Astrocyte (in vitro differentiated cells and primary cell): ENCODE data around the gene AP5B1. TPM values are rescaled to one million over a fixed set of nuclear protein-coding genes. Genes with fewer than 3 reads are reported as not detected.

Experiments
- DNase-seq: peaks from one replicate; pipeline ENCODE4 v3.0.0-alpha.2; 2010; ENCODE audit warnings: low read depth
- FAIRE-seq: peaks from 2 replicates; lab custom pipeline; 2011; peaks lifted over from hg19 to GRCh38; lab: Jason Lieb, UNC
- H2AFZ ChIP-seq: 2 replicates; pipeline ENCODE4 v1.6.0; 2012; ENCODE audit warnings: low read depth, low read length, inconsistent platforms
- H3K27ac ChIP-seq: 2 replicates; pipeline ENCODE4 v1.5.1; 2011; ENCODE audit warnings: low read depth, low read length, inconsistent platforms
- H3K27me3 ChIP-seq: 2 replicates; pipeline ENCODE4 v1.6.0; 2011; ENCODE audit warnings: low read length, inconsistent platforms; ENCODE audit not compliant: insufficient read depth
- H3K36me3 ChIP-seq: 2 replicates; pipeline ENCODE4 v1.5.1; 2011; ENCODE audit warnings: low read length, inconsistent platforms; ENCODE audit not compliant: insufficient read depth
- H3K4me1 ChIP-seq: 2 replicates; pipeline ENCODE4 v1.5.1; 2011; ENCODE audit warnings: low read length, inconsistent platforms; ENCODE audit not compliant: insufficient read depth
- H3K4me2 ChIP-seq: 2 replicates; pipeline ENCODE4 v1.6.0; 2012; ENCODE audit warnings: low read length, inconsistent platforms
- H3K4me3 ChIP-seq: 2 replicates; pipeline ENCODE4 v1.5.1; 2011; ENCODE audit warnings: low read depth, mild to moderate bottlenecking, low read length, inconsistent platforms; ENCODE audit not compliant: insufficient read depth
- H3K79me2 ChIP-seq: 2 replicates; pipeline ENCODE4 v1.6.0; 2012; ENCODE audit warnings: mild to moderate bottlenecking, low read length, inconsistent platforms; ENCODE audit not compliant: insufficient read depth
- H3K9ac ChIP-seq: 2 replicates; pipeline ENCODE4 v1.6.0; 2012; ENCODE audit warnings: mild to moderate bottlenecking, low read length, inconsistent platforms
- H3K9me3 ChIP-seq: 2 replicates; pipeline ENCODE4 v1.5.1; 2012; ENCODE audit warnings: low read depth, mild to moderate bottlenecking, low read length, inconsistent platforms; ENCODE audit not compliant: insufficient read depth
- H4K20me1 ChIP-seq: 2 replicates; pipeline ENCODE4 v1.6.0; 2012; ENCODE audit warnings: low read length, inconsistent platforms; ENCODE audit not compliant: insufficient read depth
- H3K27ac Mint-ChIP-seq: one replicate; pipeline ENCODE4 v1.8.0; 2021; ENCODE audit warnings: mild to moderate bottlenecking, mixed read lengths; ENCODE audit not compliant: unreplicated experiment
- H3K27me3 Mint-ChIP-seq: one replicate; pipeline ENCODE4 v1.8.0; 2021; ENCODE audit warnings: low read depth, mixed read lengths; ENCODE audit not compliant: unreplicated experiment
- H3K36me3 Mint-ChIP-seq: one replicate; pipeline ENCODE4 v1.8.0; 2021; ENCODE audit warnings: low read depth, mixed read lengths; ENCODE audit not compliant: unreplicated experiment
- H3K4me1 Mint-ChIP-seq: one replicate; pipeline ENCODE4 v1.8.0; 2021; ENCODE audit warnings: low read depth, mixed read lengths; ENCODE audit not compliant: unreplicated experiment
- H3K4me3 Mint-ChIP-seq: one replicate; pipeline ENCODE4 v1.8.0; 2021; ENCODE audit warnings: mild to moderate bottlenecking, moderate library complexity, mixed read lengths; ENCODE audit not compliant: unreplicated experiment
- H3K9me3 Mint-ChIP-seq: one replicate; pipeline ENCODE4 v1.8.0; 2021; ENCODE audit warnings: mild to moderate bottlenecking, mixed read lengths; ENCODE audit not compliant: unreplicated experiment
- EZH2 ChIP-seq: IDR thresholded peaks from 2 replicates; pipeline ENCODE4 v1.6.1; 2012; ENCODE audit warnings: mild to moderate bottlenecking, low read length, inconsistent platforms; ENCODE audit not compliant: insufficient read depth
- total RNA-seq: library from RNA; stranded (reverse); gene quantifications from 2 replicates; pipeline ENCODE4 v1.2.1, GENCODE V29; 2021
- TF ChIP-seq, protein P1 (sequence below): IDR thresholded peaks from 2 replicates; pipeline ENCODE4 v1.5.1; 2011; ENCODE audit warnings: low read depth, mild to moderate bottlenecking, inconsistent platforms, low read length, moderate library complexity; ENCODE audit not compliant: insufficient read depth

The AP5B1 gene
- total RNA-seq, 1 donor from 2014 or later: 10.9 TPM

DNA sequence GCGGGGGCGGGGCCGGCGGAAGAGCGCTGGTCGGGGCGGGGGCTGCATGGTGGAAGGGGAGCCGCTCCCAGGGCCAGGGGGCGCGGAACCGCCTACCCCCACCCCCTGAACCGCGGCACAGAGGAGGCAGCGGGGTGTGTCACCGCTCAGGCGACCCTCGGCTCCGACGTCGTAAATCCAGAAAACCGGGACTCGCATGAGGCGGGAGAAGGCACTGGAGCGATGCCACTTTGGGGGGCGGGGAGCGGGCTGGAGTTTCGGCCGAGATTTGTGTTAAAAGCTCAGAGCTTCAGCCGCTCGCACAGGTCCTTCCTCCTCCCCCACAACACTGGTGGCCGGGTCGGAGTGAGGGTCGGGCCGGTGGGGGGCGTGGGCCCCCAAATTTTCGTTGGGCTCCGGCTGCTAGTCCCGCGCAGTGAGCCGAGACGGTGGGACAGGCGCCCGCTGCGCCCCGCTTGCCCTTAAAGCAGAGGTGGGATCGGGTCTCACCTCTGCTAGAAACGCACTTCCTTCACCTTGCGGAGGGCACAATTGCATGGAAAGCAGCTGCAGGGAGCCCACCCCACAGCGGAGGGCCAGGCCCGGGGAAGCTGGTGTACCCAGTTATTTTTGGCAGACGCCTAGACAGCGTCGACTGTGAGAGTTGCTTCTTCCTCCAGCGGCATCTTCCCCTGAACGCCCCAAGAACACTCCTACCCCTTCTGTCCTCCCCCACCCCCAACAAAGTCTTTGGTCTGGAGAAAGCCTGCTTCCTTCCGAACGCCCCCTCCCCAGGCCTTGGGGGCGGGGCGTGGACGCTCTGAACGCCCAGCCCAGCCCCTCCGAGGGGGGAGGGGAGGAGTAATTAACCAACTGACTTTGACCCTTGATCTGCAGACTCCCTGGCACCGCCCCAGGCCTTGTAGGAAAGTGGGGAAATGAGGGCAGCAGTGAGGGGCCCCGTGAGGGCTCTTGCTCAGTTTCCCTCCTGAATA is 7.2 kb upstream of the AP5B1 start:
- no peak overlapping the region for H3K4me3 Mint-ChIP-seq
- peaks cover 3% of the 10 kb centered on the region for H3K9me3 Mint-ChIP-seq
- peak overlapping the region; percentile 87 for H3K27ac Mint-ChIP-seq
- Histone ChIP-seq H3K4me3 (no peak overlapping the region), H3K27me3 (peaks cover 50% of the 10 kb centered on the region), H3K4me1 (no peaks in the 10 kb centered on the region), H3K27ac (no peak overlapping the region), H3K9me3 (no peaks in the 10 kb centered on the region), H3K4me2 (peak overlapping the region; percentile 36), H2AFZ (no peak overlapping the region), H4K20me1 (no peaks in the 10 kb centered on the region), H3K79me2 (no peaks in the 10 kb centered on the region), H3K36me3 (no peaks in the 10 kb centered on the region), H3K9ac (no peak overlapping the region)
- peaks cover 4% of the 10 kb centered on the region for H3K36me3 Mint-ChIP-seq
- peaks cover 69% of the 10 kb centered on the region for H3K27me3 Mint-ChIP-seq
- FAIRE-seq: no peak
- peak; percentile 98 for TF ChIP-seq EZH2
- TF ChIP-seq, protein P1, sequence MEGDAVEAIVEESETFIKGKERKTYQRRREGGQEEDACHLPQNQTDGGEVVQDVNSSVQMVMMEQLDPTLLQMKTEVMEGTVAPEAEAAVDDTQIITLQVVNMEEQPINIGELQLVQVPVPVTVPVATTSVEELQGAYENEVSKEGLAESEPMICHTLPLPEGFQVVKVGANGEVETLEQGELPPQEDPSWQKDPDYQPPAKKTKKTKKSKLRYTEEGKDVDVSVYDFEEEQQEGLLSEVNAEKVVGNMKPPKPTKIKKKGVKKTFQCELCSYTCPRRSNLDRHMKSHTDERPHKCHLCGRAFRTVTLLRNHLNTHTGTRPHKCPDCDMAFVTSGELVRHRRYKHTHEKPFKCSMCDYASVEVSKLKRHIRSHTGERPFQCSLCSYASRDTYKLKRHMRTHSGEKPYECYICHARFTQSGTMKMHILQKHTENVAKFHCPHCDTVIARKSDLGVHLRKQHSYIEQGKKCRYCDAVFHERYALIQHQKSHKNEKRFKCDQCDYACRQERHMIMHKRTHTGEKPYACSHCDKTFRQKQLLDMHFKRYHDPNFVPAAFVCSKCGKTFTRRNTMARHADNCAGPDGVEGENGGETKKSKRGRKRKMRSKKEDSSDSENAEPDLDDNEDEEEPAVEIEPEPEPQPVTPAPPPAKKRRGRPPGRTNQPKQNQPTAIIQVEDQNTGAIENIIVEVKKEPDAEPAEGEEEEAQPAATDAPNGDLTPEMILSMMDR: no peak
- no peak for DNase-seq
- H3K4me1 Mint-ChIP-seq: no peaks in the 10 kb centered on the region

DNA sequence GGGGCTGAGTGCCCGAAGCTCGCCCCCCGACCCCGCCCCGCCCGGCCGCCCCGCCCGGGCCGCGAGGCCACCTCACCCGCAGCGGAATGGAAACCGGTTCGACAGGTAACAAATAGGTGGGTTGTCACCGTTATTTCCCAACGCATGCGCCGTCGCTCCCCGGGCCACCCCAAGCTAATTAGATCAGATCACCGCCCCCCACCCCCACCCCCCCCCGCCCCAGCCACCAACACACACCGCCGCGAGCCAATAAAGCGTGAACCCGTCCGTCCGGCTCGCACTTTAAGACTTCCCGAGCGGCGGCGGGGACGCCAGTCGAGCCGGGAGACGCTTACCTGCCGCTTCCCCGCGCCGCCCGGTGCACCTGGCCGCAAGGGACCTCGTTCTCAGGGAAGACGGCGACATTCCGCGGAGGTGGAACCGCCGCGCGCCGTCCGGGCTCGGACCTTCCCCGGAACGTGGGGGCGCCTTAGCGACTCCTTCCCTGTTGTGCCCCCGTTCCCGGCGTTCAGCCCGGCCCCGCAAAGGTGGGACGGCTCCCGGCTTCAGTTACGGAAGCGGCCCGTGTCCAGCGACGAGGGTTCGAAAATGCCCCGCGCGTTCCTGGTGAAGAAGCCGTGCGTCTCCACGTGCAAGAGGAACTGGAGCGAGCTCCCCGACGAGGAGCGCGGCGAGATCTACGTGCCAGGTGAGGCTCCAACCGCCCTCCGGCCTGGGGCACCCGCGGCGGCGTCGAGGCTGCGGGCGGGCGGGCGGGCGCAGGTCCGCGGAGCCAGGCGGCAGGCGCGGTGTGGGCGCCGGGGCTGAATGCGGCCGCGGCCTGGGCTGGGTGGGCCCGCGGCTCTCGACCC is 6.2 kb upstream of the AP5B1 start, which contains the start of gene OVOL1:
OVOL1 (plus strand) TSS at position 278 of the 851 bp plus-strand sequence; CDS start at position 589, 311 bp downstream.
- H3K27me3 Mint-ChIP-seq: peaks cover 65% of the 10 kb centered on the region
- H3K9me3 Mint-ChIP-seq: peaks cover 3% of the 10 kb centered on the region
- no peak for FAIRE-seq

More for the DNA sequence above, 6.2 kb upstream of the AP5B1 start, which contains the start of gene OVOL1:
- peaks cover 50% of the 10 kb centered on the region for H3K27me3 ChIP-seq
- Mint-ChIP-seq H3K4me3 (peak within 1 kb of the TSS; percentile 40), H3K36me3 (peaks cover 4% of the 10 kb centered on the region), H3K4me1 (no peaks in the 10 kb centered on the region), H3K27ac (no peak within 1 kb of the TSS)
- no peak within 1 kb of the TSS for H3K27ac ChIP-seq
- no peaks in the 10 kb centered on the region for H3K36me3 ChIP-seq
- no peak within 1 kb of the TSS for H3K9ac ChIP-seq
- DNase-seq: no peak
- peak within 1 kb of the TSS; percentile 47 for H2AFZ ChIP-seq
- H3K79me2 ChIP-seq: no peaks in the 10 kb centered on the region
- no peak within 1 kb of the TSS for H3K4me3 ChIP-seq
- H3K4me2 ChIP-seq: peak within 1 kb of the TSS; percentile 36
- H3K9me3 ChIP-seq: no peaks in the 10 kb centered on the region
- TF ChIP-seq EZH2: peak; percentile 97
- TF ChIP-seq, protein P1: no peak
- no peaks in the 10 kb centered on the region for H3K4me1 ChIP-seq
- no peaks in the 10 kb centered on the region for H4K20me1 ChIP-seq
